Gastrocnemius medialis (tissue), 4 donors: ENCODE results near the gene INAFM2. TPM values are rescaled to one million over a fixed set of nuclear protein-coding genes. Genes with fewer than 3 reads are reported as not detected.

Experiments
- ATAC-seq, 2 donors: fragments of 150-250 bp; one replicate each; pipeline ENCODE4 v1.9.1; 2016
- DNase-seq, 2 donors: peaks; one replicate each; pipeline ENCODE4 v3.0.0-alpha.2; 2019
- H3K27ac ChIP-seq, 4 donors: fragments of 200-600 bp; sonication (generic); 1 replicate in 1 of 4; 2 replicates in 3 of 4; pipeline ENCODE4 v1.5.1; 2016 to 2018; ENCODE audit warnings: mild to moderate bottlenecking in 2 of 4, moderate library complexity in 1 of 4
- H3K27me3 ChIP-seq, 3 donors: fragments of 200-600 bp; sonication (generic) in 2 of 3; 1 replicate in 1 of 3; 2 replicates in 2 of 3; pipeline versions ENCODE4 v1.5.1 to v1.6.0; 2016 to 2019; ENCODE audit warnings: mild to moderate bottlenecking in 1 of 3, moderate library complexity in 1 of 3
- H3K36me3 ChIP-seq, 2 donors: fragments of 200-600 bp; sonication (generic) in 1 of 2; one replicate each; pipeline ENCODE4 v1.5.1; 2017 to 2018
- H3K4me1 ChIP-seq, 2 donors: fragments of 200-600 bp; sonication (generic) in 1 of 2; one replicate each; pipeline ENCODE4 v1.5.1; 2016 to 2017; ENCODE audit warnings: mild to moderate bottlenecking in 2 of 2
- H3K4me3 ChIP-seq, 4 donors: fragments of 200-600 bp; sonication (generic) in 3 of 4; 1 replicate in 1 of 4; 2 replicates in 3 of 4; pipeline ENCODE4 v1.5.1; 2016 to 2019; ENCODE audit warnings: mild to moderate bottlenecking in 2 of 4
- H3K9me3 ChIP-seq, 3 donors: fragments of 200-600 bp; sonication (generic) in 2 of 3; 1 replicate in 1 of 3; 2 replicates in 2 of 3; pipeline ENCODE4 v1.5.1; 2016 to 2019
- POLR2A ChIP-seq, 2 donors: fragments of 450-650 bp; IDR thresholded peaks; one replicate each; pipeline ENCODE4 v1.6.1; 2017; ENCODE audit warnings: antibody characterized with exemption in 2 of 2, mild to moderate bottlenecking in 2 of 2, moderate library complexity in 2 of 2
- in situ Hi-C, 4 donors: fragments of 200-750 bp; cut with MboI; loops; one replicate each; pipeline versions ENCODE4 v1.15.0 to v1.8.0; 2017; ENCODE audit warnings: low sequenced_read_pairs in 4 of 4
- intact Hi-C: fragments of 100-400 bp; cut with DNase I; formaldehyde crosslinking; loops from one replicate; pipeline ENCODE4 v1.15.1; 2023; ENCODE audit warnings: low total_unique reads
- total RNA-seq, 4 donors: library from RNA; depleted of rRNA; stranded (reverse); fragments of >200 nt; gene quantifications; one replicate each; pipeline versions ENCODE4 v1.1.0 to v1.2.3, GENCODE V29; 2016
- TF ChIP-seq, protein P1 (sequence below), 5 experiments: fragments of 450-650 bp in 3 of 5; fragments of 200-600 bp in 2 of 5; sonication (generic) in 2 of 5; IDR thresholded peaks in 4 of 5; conservative IDR thresholded peaks in 1 of 5; 1 replicate in 4 of 5; 2 replicates in 1 of 5; pipeline ENCODE4 v1.5.1; 2016 to 2019; ENCODE audit warnings: antibody characterized with exemption in 5 of 5, mild to moderate bottlenecking in 3 of 5, moderate library complexity in 3 of 5

The INAFM2 gene
- total RNA-seq, 4 donors from 2014 or later = 17.2 to 28.1 (median 17.7) TPM

DNA sequence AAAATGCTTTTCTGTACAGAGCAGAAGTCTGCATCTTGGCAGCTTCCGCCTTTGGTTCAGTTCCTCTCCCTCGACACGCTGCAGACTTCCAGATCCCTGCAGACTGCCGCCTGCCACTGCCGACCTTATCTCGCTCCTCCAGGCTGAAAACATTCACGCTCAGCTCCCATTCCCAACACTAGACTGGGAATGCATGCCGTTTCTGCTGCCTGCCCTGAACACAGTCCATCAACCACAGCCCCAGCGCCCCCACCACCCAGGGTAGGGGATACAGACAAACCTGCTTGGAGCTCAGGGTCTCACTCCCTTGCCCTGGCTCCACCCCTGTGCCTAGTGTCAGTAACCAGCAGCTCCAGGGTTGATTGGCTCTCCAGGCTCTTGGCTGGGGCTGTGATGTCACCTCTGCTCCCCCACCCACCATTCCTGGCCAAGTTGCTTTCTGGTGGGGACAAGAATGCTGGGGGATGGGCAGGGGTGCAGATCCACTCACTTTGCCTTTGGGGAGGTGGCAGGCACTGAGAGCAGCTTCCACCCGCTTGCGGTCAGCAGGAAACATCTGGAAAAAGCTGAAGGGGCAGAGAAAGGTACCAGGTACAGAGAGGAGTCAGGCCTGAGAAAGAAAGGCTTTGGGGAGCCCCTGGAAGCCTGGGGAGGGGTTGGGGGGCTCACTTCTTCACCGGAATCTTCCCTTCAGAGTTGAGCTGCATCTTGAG, 21.9 kb upstream of the INAFM2 start:
- no peak overlapping the region for H3K27ac ChIP-seq
- H3K4me3 ChIP-seq = no peak overlapping the region
- intact Hi-C loops = no loop called here
- no peak for DNase-seq
- H3K4me1 ChIP-seq = no peaks in the 10 kb centered on the region
- in situ Hi-C loops = no loop called here
- ATAC-seq = no peak
- H3K27me3 ChIP-seq = peaks cover 0 to 4% (median 0%) of the 10 kb centered on the region in 3 donors
- H3K9me3 ChIP-seq = no peaks in the 10 kb centered on the region
- no peaks in the 10 kb centered on the region for H3K36me3 ChIP-seq
- TF ChIP-seq POLR2A (IDR thresholded peaks at IDR 0.05) = no peak
- TF ChIP-seq, protein P1, sequence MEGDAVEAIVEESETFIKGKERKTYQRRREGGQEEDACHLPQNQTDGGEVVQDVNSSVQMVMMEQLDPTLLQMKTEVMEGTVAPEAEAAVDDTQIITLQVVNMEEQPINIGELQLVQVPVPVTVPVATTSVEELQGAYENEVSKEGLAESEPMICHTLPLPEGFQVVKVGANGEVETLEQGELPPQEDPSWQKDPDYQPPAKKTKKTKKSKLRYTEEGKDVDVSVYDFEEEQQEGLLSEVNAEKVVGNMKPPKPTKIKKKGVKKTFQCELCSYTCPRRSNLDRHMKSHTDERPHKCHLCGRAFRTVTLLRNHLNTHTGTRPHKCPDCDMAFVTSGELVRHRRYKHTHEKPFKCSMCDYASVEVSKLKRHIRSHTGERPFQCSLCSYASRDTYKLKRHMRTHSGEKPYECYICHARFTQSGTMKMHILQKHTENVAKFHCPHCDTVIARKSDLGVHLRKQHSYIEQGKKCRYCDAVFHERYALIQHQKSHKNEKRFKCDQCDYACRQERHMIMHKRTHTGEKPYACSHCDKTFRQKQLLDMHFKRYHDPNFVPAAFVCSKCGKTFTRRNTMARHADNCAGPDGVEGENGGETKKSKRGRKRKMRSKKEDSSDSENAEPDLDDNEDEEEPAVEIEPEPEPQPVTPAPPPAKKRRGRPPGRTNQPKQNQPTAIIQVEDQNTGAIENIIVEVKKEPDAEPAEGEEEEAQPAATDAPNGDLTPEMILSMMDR (IDR thresholded peaks at IDR 0.05 in 4 of 5, conservative IDR thresholded peaks at IDR 0.05 in 1 of 5) = no peak

DNA sequence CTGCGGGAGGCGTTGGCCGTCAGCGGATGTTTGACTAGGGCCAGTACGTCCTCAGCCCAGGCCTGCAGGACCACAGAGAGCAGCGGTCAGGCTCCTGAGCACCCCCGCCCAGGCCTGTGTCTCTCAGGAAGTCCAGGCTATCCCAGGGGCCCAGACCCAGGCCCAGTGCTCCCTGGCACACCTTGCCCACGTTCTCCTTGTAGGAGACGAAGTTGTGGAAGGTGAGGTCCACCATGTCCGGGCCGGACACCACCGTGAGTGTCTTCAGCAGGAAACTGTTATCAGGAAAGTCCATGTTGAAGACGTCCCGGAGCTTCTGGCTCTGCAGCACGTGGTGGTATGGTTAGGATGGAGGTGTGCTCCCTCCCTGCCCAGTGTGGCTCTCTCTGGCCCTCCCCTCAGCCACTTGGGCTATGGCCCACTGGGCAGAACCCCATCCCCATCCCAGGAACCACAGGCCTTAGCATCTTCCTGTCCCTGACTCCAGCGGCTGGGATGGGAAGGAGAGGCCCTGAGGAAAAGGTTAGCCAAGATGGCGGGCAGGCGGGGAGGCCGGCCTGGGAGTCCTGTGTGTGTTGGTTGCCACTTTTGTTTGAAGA, 21.1 kb upstream of the INAFM2 start:
- ATAC-seq = no peak
- Histone ChIP-seq H3K4me3 (no peak overlapping the region), H3K4me1 (no peaks in the 10 kb centered on the region), H3K9me3 (no peaks in the 10 kb centered on the region), H3K27ac (no peak overlapping the region), H3K36me3 (no peaks in the 10 kb centered on the region), H3K27me3 (peaks cover 0 to 4% (median 0%) of the 10 kb centered on the region in 3 donors)
- in situ Hi-C loops = no loop called here
- DNase-seq = no peak
- no peak for TF ChIP-seq POLR2A (IDR thresholded peaks at IDR 0.05)
- TF ChIP-seq, protein P1 (IDR thresholded peaks at IDR 0.05 in 4 of 5, conservative IDR thresholded peaks at IDR 0.05 in 1 of 5) = no peak
- intact Hi-C loops = no loop called here

DNA sequence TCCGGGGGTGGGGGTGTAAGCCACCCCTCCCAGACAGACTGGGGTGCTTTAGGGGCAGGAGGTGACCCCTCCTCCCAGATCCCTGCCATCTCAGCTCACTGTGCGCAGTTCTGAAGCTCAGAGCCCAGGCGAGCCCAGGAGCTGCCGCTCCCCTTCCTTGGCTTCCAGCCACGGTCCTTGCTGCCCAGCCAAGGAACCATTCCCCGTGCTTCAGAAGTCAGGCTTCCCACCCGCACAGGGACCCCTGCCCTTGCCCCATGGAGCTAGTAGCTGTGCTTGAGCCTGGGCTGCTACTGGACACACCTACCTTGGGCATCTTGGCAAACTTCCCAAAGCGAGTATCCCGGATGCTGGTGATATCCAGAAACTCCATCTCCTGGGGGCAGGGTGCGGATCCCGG, 20.5 kb upstream of the INAFM2 start:
- intact Hi-C loops (no loop called here), in situ Hi-C loops (no loop called here)
- no peak overlapping the region for H3K27ac ChIP-seq
- no peaks in the 10 kb centered on the region for H3K36me3 ChIP-seq
- DNase-seq (no peak), ATAC-seq (no peak)
- H3K27me3 ChIP-seq = peaks cover 0 to 4% (median 0%) of the 10 kb centered on the region in 3 donors
- no peak overlapping the region for H3K4me3 ChIP-seq
- TF ChIP-seq, protein P1 (IDR thresholded peaks at IDR 0.05 in 4 of 5, conservative IDR thresholded peaks at IDR 0.05 in 1 of 5) = no peak
- no peak for TF ChIP-seq POLR2A (IDR thresholded peaks at IDR 0.05)
- H3K9me3 ChIP-seq = no peaks in the 10 kb centered on the region
- no peaks in the 10 kb centered on the region for H3K4me1 ChIP-seq

DNA sequence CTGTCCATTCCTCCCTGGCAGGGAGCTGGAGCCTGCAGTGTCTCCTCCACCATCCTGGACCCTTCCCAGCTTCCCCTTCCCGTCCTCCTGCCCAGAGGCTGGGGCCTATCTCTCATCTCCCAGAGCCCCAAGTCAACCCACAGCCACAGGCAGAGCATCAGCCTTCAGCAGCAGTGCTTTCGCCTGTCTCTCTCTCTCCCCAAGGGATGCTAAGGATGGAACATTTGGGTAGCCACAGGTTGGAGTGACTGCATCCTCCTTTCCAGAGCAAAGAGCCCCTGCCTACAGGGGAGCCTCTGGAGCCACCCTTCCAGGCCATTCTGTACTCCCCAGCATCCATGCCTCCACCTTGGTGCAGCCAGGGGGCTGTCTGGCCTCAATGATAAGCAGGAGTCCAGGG, 19.9 kb upstream of the INAFM2 start:
- no peak for DNase-seq
- no peak for TF ChIP-seq POLR2A (IDR thresholded peaks at IDR 0.05)
- TF ChIP-seq, protein P1 (IDR thresholded peaks at IDR 0.05 in 4 of 5, conservative IDR thresholded peaks at IDR 0.05 in 1 of 5) = no peak
- H3K9me3 ChIP-seq = no peaks in the 10 kb centered on the region
- no peak overlapping the region for H3K4me3 ChIP-seq
- H3K27ac ChIP-seq = no peak overlapping the region
- ATAC-seq = no peak
- intact Hi-C loops = no loop called here
- in situ Hi-C loops = no loop called here
- peaks cover 0 to 4% (median 0%) of the 10 kb centered on the region in 3 donors for H3K27me3 ChIP-seq
- no peaks in the 10 kb centered on the region for H3K36me3 ChIP-seq
- no peaks in the 10 kb centered on the region for H3K4me1 ChIP-seq
